Limb (tissue), 2 donors: Measurements from ENCODE around the gene GPR137.
A peak's percentile ranks its signal among the peaks of the same experiment; 100 is the strongest.

ENCODE experiments used
- DNase-seq, 2 donors: peaks; one replicate each; pipeline ENCODE4 v3.0.0-alpha.2; 2016; ENCODE audit errors: extremely low spot score in 2 of 2

The GPR137 gene

DNA sequence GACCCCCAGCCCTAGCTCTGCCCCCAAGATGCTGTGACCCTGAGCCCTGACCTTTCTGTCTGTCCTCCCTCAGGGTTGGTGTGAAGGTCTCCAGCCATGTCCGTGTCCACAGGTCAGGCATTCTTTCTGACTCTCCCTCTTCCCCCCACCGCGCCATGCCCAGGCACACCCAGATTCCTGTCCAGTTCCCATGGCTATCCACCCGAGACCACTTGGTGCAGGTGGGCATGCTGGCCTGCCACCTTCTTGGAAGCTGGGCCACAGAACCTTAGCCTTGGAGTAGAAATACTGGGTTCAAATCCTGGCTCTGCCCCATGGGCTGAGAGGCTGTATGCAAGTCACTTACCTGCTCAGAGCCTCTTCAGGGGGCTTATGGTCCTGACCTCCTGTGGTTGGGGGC is 36.6 kb upstream of the GPR137 start:
- no peak for DNase-seq

DNA sequence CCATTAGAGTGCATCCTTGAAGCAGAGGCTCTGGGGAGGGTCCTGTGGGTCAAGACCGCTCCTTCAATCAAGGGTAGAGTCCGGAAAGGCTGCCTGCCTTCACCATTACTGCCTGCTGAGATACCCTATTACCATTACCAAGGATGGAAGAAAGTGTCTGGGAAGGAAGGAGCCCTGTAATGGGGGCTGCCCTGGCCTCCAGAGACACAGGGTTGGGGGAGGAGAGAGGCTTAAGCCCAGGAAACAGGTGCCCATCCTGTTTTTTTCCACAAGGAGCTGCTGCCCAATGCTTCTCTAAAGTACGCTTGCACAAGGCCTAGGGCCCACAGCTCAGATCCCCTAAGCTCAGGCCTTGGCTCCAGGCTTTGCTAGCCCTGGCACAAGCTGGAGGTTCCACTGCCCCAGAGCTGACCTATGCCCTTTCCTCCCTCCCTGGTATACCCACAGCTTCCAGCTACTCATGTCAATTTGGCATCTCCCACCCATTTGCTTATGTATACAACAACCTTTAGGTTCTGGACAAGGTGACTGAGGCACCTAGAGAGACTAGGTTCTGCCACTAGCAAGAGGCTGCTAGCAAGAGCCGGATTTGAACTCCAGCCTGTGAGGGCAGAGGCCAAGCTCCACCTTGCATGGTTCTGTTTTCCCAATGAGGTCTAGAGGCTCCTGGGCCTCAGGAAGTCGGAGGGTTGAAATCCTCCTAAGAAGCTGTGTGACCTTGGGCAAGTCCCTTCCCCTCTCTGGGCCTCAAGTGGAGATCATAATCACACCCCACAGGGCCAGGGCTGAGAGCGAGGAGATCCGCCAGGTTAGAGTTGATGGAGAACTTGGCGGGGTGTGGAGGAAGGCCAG is 35.9 kb upstream of the GPR137 start:
- DNase-seq = no peak

DNA sequence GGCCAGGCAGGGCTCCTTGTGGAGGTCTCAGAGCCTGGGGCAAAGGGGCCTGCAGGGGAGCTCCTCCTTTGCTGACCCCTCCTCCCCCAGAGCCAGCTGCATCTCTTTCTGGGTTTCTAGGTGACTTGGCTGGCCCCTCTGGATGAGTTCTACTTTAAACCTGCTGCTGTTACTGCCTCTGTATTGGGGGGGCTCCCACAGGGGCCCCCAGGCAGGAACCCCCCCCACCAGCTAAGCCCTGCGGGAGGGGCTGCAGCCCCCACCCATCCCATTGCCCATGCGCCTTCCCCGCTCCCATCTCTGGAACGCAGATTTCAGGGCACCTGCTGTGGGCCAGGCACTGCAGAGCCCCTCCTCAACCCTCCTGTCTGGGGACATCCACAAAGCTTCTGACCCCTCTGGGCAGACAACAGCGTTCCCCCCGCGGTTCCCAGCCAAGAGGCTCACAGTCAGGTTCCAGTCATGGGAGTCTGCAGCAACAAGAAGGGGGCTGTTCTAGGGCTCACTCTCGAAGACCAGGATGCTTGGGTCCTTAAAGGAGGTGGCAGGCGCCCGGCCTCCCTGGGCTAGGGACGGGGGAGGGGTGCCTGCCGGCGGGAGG is 35.1 kb upstream of the GPR137 start:
- DNase-seq = no peak

DNA sequence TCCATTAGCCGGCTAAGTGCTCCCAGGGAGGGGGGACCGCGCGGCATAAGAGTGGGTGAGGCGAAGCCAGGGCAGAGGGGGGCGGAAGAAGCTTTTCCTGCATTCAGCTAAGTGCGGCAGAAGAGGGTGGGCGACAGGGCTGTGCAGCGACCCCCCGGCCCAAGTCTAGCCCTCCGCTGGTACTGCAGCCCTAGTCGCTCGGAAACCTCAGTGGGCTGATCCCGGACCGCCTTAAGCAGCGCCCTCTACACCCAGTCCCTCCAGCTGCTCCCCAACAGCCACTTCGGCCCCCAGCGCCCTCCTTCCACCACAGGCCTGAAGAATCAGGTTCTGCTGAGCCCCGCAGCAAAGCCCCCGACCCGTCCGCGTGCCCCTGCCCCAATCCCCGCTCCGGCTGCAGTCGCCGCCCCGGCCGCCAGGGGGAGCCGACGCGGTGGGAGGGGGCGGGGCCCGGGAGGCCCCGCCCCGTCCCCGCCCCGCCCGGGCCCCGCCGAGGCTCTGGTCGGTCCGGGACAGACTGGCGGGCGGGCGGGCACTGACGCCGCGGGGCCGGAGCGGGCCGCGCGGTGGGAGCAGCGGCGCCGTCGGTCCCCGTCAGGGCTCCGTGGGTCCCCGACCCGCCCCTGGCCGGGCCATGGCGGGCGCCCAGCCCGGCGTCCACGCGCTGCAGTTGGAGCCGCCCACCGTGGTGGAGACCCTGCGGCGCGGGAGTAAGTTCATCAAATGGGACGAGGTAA is 34.5 kb upstream of the GPR137 start, which contains the start of gene PLCB3:
PLCB3 (plus strand) TSS at position 515 of the 737 bp plus-strand sequence; CDS start at position 635, 120 bp downstream.
- DNase-seq = peak in 1 of 2 donors; percentile 85

DNA sequence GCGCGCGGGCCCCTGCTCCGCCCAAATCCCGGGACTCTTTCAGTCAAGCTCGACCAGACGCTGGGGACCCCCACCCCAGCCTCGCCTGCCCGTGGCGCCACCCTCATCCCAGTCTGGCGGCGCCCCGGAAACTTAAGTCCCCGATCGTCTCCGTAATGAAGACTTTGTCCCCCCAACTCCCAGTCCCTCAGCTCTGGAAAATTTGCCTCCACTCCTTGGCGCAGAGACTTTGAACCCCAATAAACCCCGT is 34.0 kb upstream of the GPR137 start:
- no peak for DNase-seq

DNA sequence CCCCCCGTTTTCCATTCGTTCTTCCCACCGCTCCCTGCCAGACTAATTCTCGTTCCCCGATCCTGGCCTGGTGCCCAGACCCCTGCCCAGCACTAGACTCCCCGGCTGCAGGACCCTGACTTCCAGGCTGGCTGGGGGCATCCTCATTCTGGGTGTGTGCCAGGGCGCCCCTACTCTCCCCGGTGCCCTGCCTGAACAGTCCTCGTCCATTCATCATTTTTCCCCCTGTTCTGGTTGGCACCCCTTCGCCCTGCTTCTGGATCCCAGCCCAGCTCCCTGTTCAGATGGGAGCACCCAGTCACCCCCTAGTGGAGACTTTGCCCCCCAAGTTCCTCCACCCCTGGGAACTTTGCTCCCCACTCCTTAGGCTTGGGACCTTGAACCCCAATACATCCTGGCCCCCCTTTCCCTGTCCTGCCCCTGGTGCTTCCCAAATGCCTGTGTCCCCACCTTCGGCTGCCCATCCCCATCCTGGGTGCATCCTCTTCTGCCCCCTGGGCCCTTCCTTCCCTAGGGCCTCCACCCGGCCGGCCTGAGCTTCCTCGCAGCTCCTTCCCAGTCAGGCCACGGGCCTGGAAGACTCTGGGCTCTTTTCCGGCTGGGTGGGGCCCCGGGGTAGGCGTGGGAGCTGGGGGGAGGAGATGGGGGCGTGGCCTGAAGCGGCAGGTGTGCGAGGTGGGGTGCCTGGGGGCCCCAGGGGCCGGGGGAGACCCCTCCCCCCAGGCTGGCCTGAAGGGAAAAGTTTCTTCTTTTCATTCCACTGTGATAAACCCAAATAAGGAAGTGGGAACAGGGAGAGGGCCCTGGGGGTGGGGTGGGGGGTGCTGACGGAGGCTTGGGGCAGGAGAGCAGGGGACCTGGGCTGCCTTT is 33.4 kb upstream of the GPR137 start:
- DNase-seq = no peak

DNA sequence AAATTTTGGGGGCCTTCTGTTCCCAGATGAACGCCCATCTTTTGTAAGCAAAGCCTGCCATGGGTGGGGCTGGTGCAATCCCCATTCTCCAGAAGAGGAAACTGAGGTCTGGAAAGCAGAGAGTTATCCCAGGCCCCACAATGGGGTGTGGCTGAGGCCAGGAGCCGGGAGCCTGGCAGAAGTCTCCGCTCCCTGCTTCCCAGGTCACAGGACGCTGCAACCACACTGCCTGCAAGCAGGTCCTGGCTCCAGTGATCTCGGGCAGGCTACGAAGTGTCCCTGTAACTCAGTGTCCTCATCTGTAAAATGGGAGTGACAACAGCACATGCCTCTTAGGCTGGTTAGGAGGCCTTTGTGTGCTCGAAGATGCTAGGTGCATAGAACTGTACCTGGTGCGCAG is 32.6 kb upstream of the GPR137 start:
- no peak for DNase-seq

DNA sequence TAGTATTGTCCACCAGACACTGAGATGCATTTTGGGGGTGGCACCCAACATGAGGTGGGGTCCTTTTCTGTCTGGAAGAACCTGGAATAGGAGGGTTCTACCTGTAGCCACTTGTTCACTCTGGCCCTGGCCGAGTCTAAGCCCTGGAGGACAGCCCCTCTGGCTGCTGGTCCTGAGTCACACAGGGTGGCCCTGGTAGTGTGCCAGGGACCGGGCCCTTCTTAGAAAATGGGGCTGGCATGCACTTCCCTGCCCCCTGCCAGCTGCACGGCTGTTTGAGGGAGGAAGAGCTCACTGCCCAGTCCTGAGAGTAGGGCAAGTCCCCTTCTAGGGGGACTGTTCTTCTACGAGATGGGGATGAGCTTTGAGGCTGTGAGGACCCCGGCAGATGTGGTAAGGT is 32.2 kb upstream of the GPR137 start:
- DNase-seq = no peak

DNA sequence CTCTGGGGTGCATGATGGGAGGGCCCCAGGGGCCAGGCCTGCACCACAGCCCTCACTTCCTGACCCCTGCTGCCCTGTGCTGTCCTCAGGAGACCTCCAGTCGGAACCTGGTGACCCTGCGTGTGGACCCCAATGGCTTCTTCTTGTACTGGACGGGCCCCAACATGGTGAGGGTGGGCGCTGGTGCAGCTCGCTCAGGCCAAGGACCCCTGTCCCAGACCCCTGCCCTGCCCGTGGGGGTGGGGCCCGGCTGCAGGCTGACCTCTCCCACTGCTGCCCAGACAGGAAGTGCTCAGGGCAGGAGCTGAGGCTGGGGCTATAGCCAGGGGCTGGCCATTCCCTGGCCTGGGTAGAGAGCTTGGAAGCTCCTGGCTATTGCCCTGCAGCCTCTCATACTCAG is 31.3 kb upstream of the GPR137 start:
- no peak for DNase-seq

DNA sequence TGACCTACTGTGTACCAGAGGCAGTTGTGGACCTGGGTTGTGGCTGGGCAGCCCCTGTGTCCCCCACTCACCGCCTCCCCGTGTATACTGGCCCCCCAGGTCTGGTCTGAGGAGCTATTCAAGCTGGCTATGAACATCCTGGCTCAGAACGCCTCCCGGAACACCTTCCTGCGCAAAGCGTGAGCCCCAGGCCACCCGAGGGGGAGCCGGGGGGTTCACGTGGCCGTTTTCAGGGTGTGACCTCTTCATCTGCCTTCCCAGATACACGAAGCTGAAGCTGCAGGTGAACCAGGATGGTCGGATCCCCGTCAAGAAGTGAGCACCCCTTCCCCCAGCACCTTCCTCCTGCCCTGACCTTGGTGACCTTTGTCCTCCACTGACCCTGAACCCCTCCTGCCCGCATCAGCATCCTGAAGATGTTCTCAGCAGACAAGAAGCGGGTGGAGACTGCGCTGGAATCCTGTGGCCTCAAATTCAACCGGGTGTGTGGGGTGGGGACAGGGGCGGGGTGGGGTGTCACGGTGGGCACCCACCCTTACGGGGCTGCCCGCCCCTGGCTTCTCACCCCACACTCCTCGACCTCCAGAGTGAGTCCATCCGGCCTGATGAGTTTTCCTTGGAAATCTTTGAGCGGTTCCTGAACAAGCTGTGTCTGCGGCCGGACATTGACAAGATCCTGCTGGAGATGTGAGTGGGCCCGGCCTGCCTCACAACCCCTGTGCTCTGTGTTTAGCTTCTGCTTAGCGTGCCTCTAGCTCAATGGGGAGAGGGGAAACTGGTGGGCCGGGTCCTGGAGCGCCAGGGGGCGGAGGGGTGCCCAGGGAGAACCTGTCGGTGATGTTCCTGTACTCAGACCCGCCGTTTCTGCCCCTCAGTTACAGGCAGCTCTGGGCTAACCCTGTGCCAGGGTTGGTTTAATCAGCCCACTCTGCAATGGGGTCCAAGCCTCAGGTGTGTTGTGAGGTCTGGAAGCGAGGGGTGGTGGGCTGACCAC is 30.2 kb upstream of the GPR137 start:
- no peak for DNase-seq

DNA sequence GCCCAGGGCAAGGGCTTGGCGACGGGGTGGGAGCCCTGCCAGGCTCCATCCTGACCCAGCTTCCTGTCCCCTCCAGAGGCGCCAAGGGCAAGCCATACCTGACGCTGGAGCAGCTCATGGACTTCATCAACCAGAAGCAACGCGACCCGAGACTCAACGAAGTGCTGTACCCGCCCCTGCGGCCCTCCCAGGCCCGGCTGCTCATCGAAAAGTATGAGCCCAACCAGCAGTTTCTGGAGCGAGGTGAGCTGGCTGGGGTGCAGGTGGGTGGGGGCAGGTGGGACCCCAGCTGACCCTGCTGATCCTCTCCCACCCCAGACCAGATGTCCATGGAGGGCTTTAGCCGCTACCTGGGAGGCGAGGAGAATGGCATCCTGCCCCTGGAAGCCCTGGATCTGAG is 29.3 kb upstream of the GPR137 start:
- no peak for DNase-seq

DNA sequence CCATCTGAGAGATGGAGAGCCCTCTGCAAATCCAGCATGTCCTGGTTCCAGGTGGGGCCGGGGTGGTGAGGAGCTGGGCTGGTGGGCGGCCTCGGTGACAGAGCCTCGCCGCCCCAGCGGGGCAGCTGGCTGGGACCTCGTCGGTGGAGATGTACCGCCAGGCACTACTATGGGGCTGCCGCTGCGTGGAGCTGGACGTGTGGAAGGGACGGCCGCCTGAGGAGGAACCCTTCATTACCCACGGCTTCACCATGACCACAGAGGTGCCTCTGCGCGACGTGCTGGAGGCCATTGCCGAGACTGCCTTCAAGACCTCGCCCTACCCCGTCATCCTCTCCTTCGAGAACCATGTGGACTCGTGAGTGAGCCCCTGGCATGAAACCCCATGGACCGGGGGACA is 27.3 kb upstream of the GPR137 start:
- no peak for DNase-seq

DNA sequence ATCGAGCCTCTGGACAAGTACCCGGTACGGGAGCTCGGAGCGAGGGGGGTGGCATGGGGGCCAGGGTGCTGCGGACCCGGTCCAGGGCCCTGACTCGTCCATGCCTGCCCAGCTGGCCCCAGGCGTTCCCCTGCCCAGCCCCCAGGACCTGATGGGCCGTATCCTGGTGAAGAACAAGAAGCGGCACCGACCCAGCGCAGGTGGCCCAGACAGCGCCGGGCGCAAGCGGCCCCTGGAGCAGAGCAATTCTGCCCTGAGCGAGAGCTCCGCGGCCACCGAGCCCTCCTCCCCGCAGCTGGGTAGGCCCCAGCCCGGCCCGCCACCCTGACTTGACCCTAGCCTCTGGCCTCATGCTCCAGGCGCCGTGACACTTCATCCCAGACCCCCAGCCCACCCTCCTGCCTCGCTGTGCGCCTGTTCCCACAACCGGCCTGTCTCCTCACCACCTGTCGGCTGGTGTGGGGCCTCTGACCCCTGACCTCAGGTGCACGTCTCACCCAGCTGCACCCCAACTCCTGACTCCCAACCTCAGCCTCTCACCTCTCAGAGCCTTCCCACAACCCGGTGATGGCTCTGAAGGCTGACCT is 26.6 kb upstream of the GPR137 start:
- DNase-seq = no peak

DNA sequence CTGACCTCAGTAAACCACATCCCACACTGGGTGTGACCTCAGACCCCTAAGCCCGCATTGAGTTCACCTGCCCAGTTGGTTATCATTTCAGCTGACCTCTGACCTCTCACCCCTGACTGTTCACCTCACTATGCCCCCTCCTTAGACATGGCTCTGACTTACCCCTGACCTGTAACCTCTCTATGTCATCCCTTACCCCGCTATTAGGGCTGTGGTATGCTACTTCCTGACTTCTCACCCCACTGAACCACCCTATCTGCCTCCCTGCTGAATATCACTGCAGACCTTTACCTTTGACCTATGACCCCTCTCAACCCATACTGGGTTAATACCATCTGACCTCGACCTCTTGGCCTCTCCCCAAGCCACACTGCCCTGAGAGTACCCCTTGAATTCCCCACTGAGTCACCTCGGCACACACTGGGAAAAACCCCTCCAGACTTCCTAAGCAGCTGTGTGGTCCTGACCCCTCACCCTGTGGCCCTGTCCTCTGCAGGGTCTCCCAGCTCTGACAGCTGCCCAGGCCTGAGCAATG is 26.0 kb upstream of the GPR137 start:
- no peak for DNase-seq

DNA sequence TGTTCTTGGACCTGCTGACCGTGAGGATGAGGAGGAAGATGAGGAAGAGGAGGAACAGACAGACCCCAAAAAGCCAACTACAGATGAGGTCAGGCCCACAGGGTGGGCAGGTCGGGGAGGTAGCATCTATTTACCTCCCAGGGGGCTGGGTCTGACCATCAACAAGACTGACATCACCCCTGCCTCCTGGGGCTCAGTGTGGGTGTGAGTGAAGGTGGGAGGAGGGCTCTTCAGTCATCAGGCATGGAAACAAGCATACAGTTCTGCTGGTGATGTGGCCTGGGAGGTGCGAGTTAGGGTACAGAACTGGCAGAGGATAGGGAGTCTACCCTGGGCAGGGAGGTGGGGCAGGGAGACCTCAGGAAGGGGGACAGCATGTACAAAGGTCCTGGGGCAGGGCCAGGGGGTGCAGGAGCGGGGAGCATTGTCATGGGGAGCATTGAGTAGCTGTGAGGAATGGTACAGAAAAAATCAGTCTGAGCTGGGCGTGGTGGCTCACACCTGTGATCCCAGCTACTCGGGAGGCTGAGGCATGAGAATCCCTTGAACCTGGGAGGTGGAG is 25.4 kb upstream of the GPR137 start:
- no peak for DNase-seq

DNA sequence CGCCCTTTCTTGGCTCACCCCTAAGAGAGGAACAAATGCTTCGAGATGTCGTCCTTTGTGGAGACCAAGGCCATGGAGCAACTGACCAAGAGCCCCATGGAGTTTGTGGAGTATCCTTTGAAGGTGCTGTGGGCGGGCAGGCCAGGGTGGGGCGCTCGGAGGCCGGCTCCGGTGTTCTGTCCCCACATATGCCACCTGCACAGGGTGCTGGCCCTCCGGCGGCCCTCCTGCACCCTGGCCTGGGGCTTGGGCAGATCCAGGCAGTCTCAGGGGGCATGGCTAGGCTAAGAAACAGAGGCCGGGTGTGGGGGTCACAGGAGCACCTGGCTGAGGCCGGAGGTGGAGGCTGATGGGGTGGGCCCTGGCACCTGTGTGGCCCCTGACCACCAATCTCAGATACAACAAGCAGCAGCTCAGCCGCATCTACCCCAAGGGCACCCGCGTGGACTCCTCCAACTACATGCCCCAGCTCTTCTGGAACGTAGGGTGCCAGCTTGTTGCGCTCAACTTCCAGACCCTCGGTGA is 24.0 kb upstream of the GPR137 start:
- DNase-seq = no peak

DNA sequence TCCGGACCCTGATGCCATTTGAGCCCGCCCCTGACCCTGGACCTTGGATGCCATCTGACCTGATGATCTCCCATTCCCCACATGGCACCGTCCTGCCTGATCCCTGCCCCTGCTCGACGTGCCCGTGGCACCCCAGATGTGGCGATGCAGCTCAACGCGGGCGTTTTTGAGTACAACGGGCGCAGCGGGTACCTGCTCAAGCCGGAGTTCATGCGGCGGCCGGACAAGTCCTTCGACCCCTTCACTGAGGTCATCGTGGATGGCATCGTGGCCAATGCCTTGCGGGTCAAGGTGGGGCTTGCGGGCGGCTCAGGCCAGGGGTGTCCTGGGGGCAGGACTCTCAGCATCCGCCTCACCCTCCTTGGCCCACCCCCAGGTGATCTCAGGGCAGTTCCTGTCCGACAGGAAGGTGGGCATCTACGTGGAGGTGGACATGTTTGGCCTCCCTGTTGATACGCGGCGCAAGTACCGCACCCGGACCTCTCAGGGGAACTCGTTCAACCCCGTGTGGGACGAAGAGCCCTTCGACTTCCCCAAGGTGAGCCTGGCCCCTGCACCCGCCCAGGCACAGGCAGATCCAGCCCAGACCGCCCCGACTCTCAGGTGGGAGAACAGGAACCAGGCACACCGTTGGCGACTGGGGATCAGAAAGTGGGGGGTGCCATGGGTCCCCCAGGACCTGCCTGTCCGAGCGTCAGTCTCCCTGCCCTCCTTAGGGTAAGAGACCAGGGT is 23.2 kb upstream of the GPR137 start:
- DNase-seq = no peak
